ENCODE results near the gene CSF1R. TPM values are rescaled to one million over a fixed set of nuclear protein-coding genes. Genes with fewer than 3 reads are reported as not detected.

CSF1R gene
- total RNA-seq, 1 experiment from 2014 or later = not detected

GRCh38 chr5:150045549-150045948 lies 40.8 kb downstream of the CSF1R start:
- Histone ChIP-seq H3K9me2 (replicated peaks; ENCODE audit: insufficient read depth, low read length) (no peaks in the 10 kb centered on the region), H3K9ac (ENCODE audit: low read length) (no peak overlapping the region), H3K4me2 (ENCODE audit: low read depth, low read length, poor library complexity, severe bottlenecking) (no peak overlapping the region), H3K4me3 (ENCODE audit: low read length) (no peak overlapping the region), H3K27ac (ENCODE audit: low read length) (no peak overlapping the region), H3K79me2 (ENCODE audit: low read length) (peaks cover 5% of the 10 kb centered on the region; the same call in 1 of the 2 replicates), H3K9me3 (ENCODE audit: low read length) (no peaks in the 10 kb centered on the region), H3K36me3 (ENCODE audit: insufficient read depth, low read length) (peaks cover 58% of the 10 kb centered on the region; the same call in 1 of the 2 replicates), H4K20me1 (ENCODE audit: insufficient read depth, low read depth, low read length) (no peaks in the 10 kb centered on the region; the same call in 1 of the 2 replicates), H3K27me3 (ENCODE audit: low read length) (no peaks in the 10 kb centered on the region), H2AFZ (ENCODE audit: low read length) (no peak overlapping the region), H3K4me1 (ENCODE audit: low read length) (peaks cover 21% of the 10 kb centered on the region)
- DNase-seq = no peak

GRCh38 chr5:150044712-150045111 lies 41.6 kb downstream of the CSF1R start:
- no peak for DNase-seq
- H4K20me1 ChIP-seq (ENCODE audit: insufficient read depth, low read depth, low read length) = no peaks in the 10 kb centered on the region; the same call in 1 of the 2 replicates
- peaks cover 21% of the 10 kb centered on the region for H3K4me1 ChIP-seq (ENCODE audit: low read length)
- no peaks in the 10 kb centered on the region for H3K9me3 ChIP-seq (ENCODE audit: low read length)
- no peaks in the 10 kb centered on the region for H3K9me2 ChIP-seq (replicated peaks; ENCODE audit: insufficient read depth, low read length)
- no peak overlapping the region for H3K27ac ChIP-seq (ENCODE audit: low read length)
- no peak overlapping the region for H3K9ac ChIP-seq (ENCODE audit: low read length)
- no peak overlapping the region for H2AFZ ChIP-seq (ENCODE audit: low read length)
- no peak overlapping the region for H3K4me3 ChIP-seq (ENCODE audit: low read length)
- H3K79me2 ChIP-seq (ENCODE audit: low read length) = peaks cover 7% of the 10 kb centered on the region
- peaks cover 62% of the 10 kb centered on the region; the same call in 1 of the 2 replicates for H3K36me3 ChIP-seq (ENCODE audit: insufficient read depth, low read length)
- H3K27me3 ChIP-seq (ENCODE audit: low read length) = no peaks in the 10 kb centered on the region
- H3K4me2 ChIP-seq (ENCODE audit: low read depth, low read length, poor library complexity, severe bottlenecking) = no peak overlapping the region

GRCh38 chr5:150044329-150044681 lies 42.0 kb downstream of the CSF1R start:
- H3K9me2 ChIP-seq (replicated peaks; ENCODE audit: insufficient read depth, low read length) = no peaks in the 10 kb centered on the region
- H3K4me2 ChIP-seq (ENCODE audit: low read depth, low read length, poor library complexity, severe bottlenecking) = peak overlapping the region; percentile 18
- H3K4me3 ChIP-seq (ENCODE audit: low read length) = no peak overlapping the region
- H4K20me1 ChIP-seq (ENCODE audit: insufficient read depth, low read depth, low read length) = no peaks in the 10 kb centered on the region; the same call in 1 of the 2 replicates
- peaks cover 64% of the 10 kb centered on the region; the same call in 1 of the 2 replicates for H3K36me3 ChIP-seq (ENCODE audit: insufficient read depth, low read length)
- no peak for DNase-seq
- no peak overlapping the region for H2AFZ ChIP-seq (ENCODE audit: low read length)
- peaks cover 10% of the 10 kb centered on the region for H3K79me2 ChIP-seq (ENCODE audit: low read length)
- H3K27ac ChIP-seq (ENCODE audit: low read length) = no peak overlapping the region
- H3K4me1 ChIP-seq (ENCODE audit: low read length) = peaks cover 21% of the 10 kb centered on the region
- no peaks in the 10 kb centered on the region for H3K27me3 ChIP-seq (ENCODE audit: low read length)
- no peak overlapping the region for H3K9ac ChIP-seq (ENCODE audit: low read length)
- H3K9me3 ChIP-seq (ENCODE audit: low read length) = no peaks in the 10 kb centered on the region

- no peak for DNase-seq
- Histone ChIP-seq H3K4me1 (ENCODE audit: low read length) (peaks cover 21% of the 10 kb centered on the region), H3K9me3 (ENCODE audit: low read length) (no peaks in the 10 kb centered on the region), H3K4me3 (ENCODE audit: low read length) (no peak overlapping the region), H3K27ac (ENCODE audit: low read length) (no peak overlapping the region), H3K9ac (ENCODE audit: low read length) (no peak overlapping the region), H3K36me3 (ENCODE audit: insufficient read depth, low read length) (peaks cover 64% of the 10 kb centered on the region; the same call in 1 of the 2 replicates), H3K4me2 (ENCODE audit: low read depth, low read length, poor library complexity, severe bottlenecking) (peak overlapping the region; percentile 18), H3K9me2 (replicated peaks; ENCODE audit: insufficient read depth, low read length) (no peaks in the 10 kb centered on the region), H4K20me1 (ENCODE audit: insufficient read depth, low read depth, low read length) (no peaks in the 10 kb centered on the region; the same call in 1 of the 2 replicates), H3K79me2 (ENCODE audit: low read length) (peaks cover 13% of the 10 kb centered on the region), H3K27me3 (ENCODE audit: low read length) (no peaks in the 10 kb centered on the region), H2AFZ (ENCODE audit: low read length) (no peak overlapping the region)
Measured at GRCh38 chr5:150043657-150044328, 42.6 kb downstream of the CSF1R start.

GRCh38 chr5:150042459-150042858 lies 43.9 kb downstream of the CSF1R start:
- Histone ChIP-seq H2AFZ (ENCODE audit: low read length) (no peak overlapping the region), H3K36me3 (ENCODE audit: insufficient read depth, low read length) (peaks cover 71% of the 10 kb centered on the region; the same call in 1 of the 2 replicates), H3K9me3 (ENCODE audit: low read length) (no peaks in the 10 kb centered on the region), H3K4me1 (ENCODE audit: low read length) (peaks cover 21% of the 10 kb centered on the region), H3K27me3 (ENCODE audit: low read length) (no peaks in the 10 kb centered on the region), H3K27ac (ENCODE audit: low read length) (no peak overlapping the region), H3K4me3 (ENCODE audit: low read length) (no peak overlapping the region), H3K4me2 (ENCODE audit: low read depth, low read length, poor library complexity, severe bottlenecking) (no peak overlapping the region), H3K9me2 (replicated peaks; ENCODE audit: insufficient read depth, low read length) (no peaks in the 10 kb centered on the region), H3K79me2 (ENCODE audit: low read length) (peaks cover 25% of the 10 kb centered on the region), H3K9ac (ENCODE audit: low read length) (no peak overlapping the region), H4K20me1 (ENCODE audit: insufficient read depth, low read depth, low read length) (no peaks in the 10 kb centered on the region; the same call in 1 of the 2 replicates)
- no peak for DNase-seq

- Histone ChIP-seq H3K4me2 (ENCODE audit: low read depth, low read length, poor library complexity, severe bottlenecking) (no peak overlapping the region), H3K9ac (ENCODE audit: low read length) (no peak overlapping the region), H3K4me3 (ENCODE audit: low read length) (no peak overlapping the region), H3K79me2 (ENCODE audit: low read length) (peaks cover 25% of the 10 kb centered on the region), H2AFZ (ENCODE audit: low read length) (no peak overlapping the region), H3K27ac (ENCODE audit: low read length) (no peak overlapping the region), H3K4me1 (ENCODE audit: low read length) (peaks cover 44% of the 10 kb centered on the region), H3K27me3 (ENCODE audit: low read length) (no peaks in the 10 kb centered on the region), H4K20me1 (ENCODE audit: insufficient read depth, low read depth, low read length) (peaks cover 7% of the 10 kb centered on the region; the same call in 1 of the 2 replicates), H3K36me3 (ENCODE audit: insufficient read depth, low read length) (peaks cover 76% of the 10 kb centered on the region), H3K9me2 (replicated peaks; ENCODE audit: insufficient read depth, low read length) (no peaks in the 10 kb centered on the region), H3K9me3 (ENCODE audit: low read length) (no peaks in the 10 kb centered on the region)
- DNase-seq = no peak
Measured at GRCh38 chr5:150038547-150038946, 47.8 kb downstream of the CSF1R start.

GRCh38 chr5:150036513-150036912 lies 49.8 kb downstream of the CSF1R start:
- DNase-seq = no peak
- Histone ChIP-seq H3K79me2 (ENCODE audit: low read length) (peaks cover 30% of the 10 kb centered on the region), H4K20me1 (ENCODE audit: insufficient read depth, low read depth, low read length) (peaks cover 7% of the 10 kb centered on the region; the same call in 1 of the 2 replicates), H2AFZ (ENCODE audit: low read length) (no peak overlapping the region), H3K9me2 (replicated peaks; ENCODE audit: insufficient read depth, low read length) (no peaks in the 10 kb centered on the region), H3K4me1 (ENCODE audit: low read length) (peaks cover 45% of the 10 kb centered on the region), H3K27me3 (ENCODE audit: low read length) (no peaks in the 10 kb centered on the region), H3K4me3 (ENCODE audit: low read length) (no peak overlapping the region), H3K4me2 (ENCODE audit: low read depth, low read length, poor library complexity, severe bottlenecking) (peak overlapping the region; percentile 48), H3K36me3 (ENCODE audit: insufficient read depth, low read length) (peaks cover 71% of the 10 kb centered on the region), H3K9me3 (ENCODE audit: low read length) (no peaks in the 10 kb centered on the region), H3K9ac (ENCODE audit: low read length) (no peak overlapping the region), H3K27ac (ENCODE audit: low read length) (peak overlapping the region; percentile 85)

GRCh38 chr5:150035139-150035895 lies 51.0 kb downstream of the CSF1R start:
- Histone ChIP-seq H3K36me3 (ENCODE audit: insufficient read depth, low read length) (peaks cover 71% of the 10 kb centered on the region), H4K20me1 (ENCODE audit: insufficient read depth, low read depth, low read length) (peaks cover 7% of the 10 kb centered on the region; the same call in 1 of the 2 replicates), H2AFZ (ENCODE audit: low read length) (no peak overlapping the region), H3K4me2 (ENCODE audit: low read depth, low read length, poor library complexity, severe bottlenecking) (peak overlapping the region; percentile 48), H3K27me3 (ENCODE audit: low read length) (no peaks in the 10 kb centered on the region), H3K4me3 (ENCODE audit: low read length) (peak overlapping the region; percentile 30), H3K9me2 (replicated peaks; ENCODE audit: insufficient read depth, low read length) (no peaks in the 10 kb centered on the region), H3K4me1 (ENCODE audit: low read length) (peaks cover 45% of the 10 kb centered on the region), H3K9me3 (ENCODE audit: low read length) (no peaks in the 10 kb centered on the region), H3K79me2 (ENCODE audit: low read length) (peaks cover 31% of the 10 kb centered on the region), H3K9ac (ENCODE audit: low read length) (peak overlapping the region; percentile 15; the same call in 1 of the 2 replicates), H3K27ac (ENCODE audit: low read length) (peak overlapping the region; percentile 85)
- DNase-seq = peak; percentile 86

Data from Karpas-422 (cell line).